NK-92 treated with Interleukin-12 subunit alpha and Interleukin-12 subunit beta, amount 100 ng/mL, for 24 hours (cell line): Measurements from ENCODE around the gene PRDX4.
"Not testable (repeated sequence)": the region's sequence is repeated elsewhere in the genome, so short reads cannot be mapped to it uniquely, and the experiment has no call there.

ENCODE experiments used
- DNase-seq: peaks from one replicate; lab custom pipeline; 2025; lab: John Stamatoyannopoulos, UW

Gene PRDX4

GRCh38 chrX:23673108-23673507, 5.8 kb downstream of the PRDX4 start:
- no peak for DNase-seq

- not testable (repeated sequence) for DNase-seq
These were observed 9.2 kb downstream of the PRDX4 start for GRCh38 chrX:23676486-23676885.

- no peak for DNase-seq
These were observed 24.9 kb downstream of the PRDX4 start for GRCh38 chrX:23692166-23692565.

- peak; percentile 1 for DNase-seq
These were observed 27.3 kb downstream of the PRDX4 start for GRCh38 chrX:23694606-23695005.

GRCh38 chrX:23699636-23700194, 32.4 kb downstream of the PRDX4 start:
- no peak for DNase-seq

- DNase-seq, result no peak
These were observed 37.4 kb downstream of the PRDX4 start for GRCh38 chrX:23704673-23705206.

- DNase-seq, result no peak
These were observed 37.9 kb downstream of the PRDX4 start for GRCh38 chrX:23705235-23705634.

- no peak for DNase-seq
These were observed 52.9 kb downstream of the PRDX4 start for GRCh38 chrX:23720117-23720677.

- no peak for DNase-seq
These were observed 58.9 kb downstream of the PRDX4 start for GRCh38 chrX:23726191-23726590.

- DNase-seq, result no peak
These were observed 59.9 kb downstream of the PRDX4 start for GRCh38 chrX:23727206-23727605.

- no peak for DNase-seq
These were observed 61.9 kb downstream of the PRDX4 start for GRCh38 chrX:23729214-23729613.

GRCh38 chrX:23731951-23732350, 64.7 kb downstream of the PRDX4 start:
- no peak for DNase-seq

GRCh38 chrX:23732704-23733103, 65.4 kb downstream of the PRDX4 start:
- no peak for DNase-seq
